Epithelial cell of proximal tubule (primary cell): Measurements from ENCODE around the gene ZNF746. TPM values are rescaled to one million over a fixed set of nuclear protein-coding genes. Genes with fewer than 3 reads are reported as not detected.

Experiments
- DNase-seq: peaks from one replicate; pipeline ENCODE4 v3.0.0-alpha.2; 2011; ENCODE audit warnings: low read depth
- H3K4me3 ChIP-seq: 2 replicates; pipeline ENCODE4 v1.5.1; 2011; ENCODE audit warnings: low read depth, mild to moderate bottlenecking, low read length
- CTCF ChIP-seq: conservative IDR thresholded peaks from 2 replicates; pipeline ENCODE4 v1.5.1; 2012; ENCODE audit warnings: low read depth, mild to moderate bottlenecking, low read length
- total RNA-seq: library from RNA; depleted of rRNA; stranded (reverse); fragments of >200 nt; gene quantifications from 2 replicates; pipeline ENCODE4 v1.2.3, GENCODE V29; 2015

The ZNF746 gene
- total RNA-seq, 1 donor from 2014 or later, result 18.5 TPM

- TF ChIP-seq CTCF, result no peak
- peak overlapping the region; percentile 84 for H3K4me3 ChIP-seq
- no peak for DNase-seq
These were observed 37.8 kb downstream of the ZNF746 start for GRCh38 chr7:149459540-149460452.

- H3K4me3 ChIP-seq, result peak overlapping the region; percentile 69
- DNase-seq, result no peak
- no peak for TF ChIP-seq CTCF
These were observed 38.4 kb downstream of the ZNF746 start for GRCh38 chr7:149459201-149459539.

GRCh38 chr7:149458235-149458634, 39.4 kb downstream of the ZNF746 start:
- DNase-seq, result no peak
- H3K4me3 ChIP-seq, result no peak overlapping the region
- no peak for TF ChIP-seq CTCF

- DNase-seq, result no peak
- no peak overlapping the region for H3K4me3 ChIP-seq
- TF ChIP-seq CTCF, result no peak
These were observed 39.8 kb downstream of the ZNF746 start for GRCh38 chr7:149457766-149458165.

- DNase-seq, result no peak
- no peak overlapping the region for H3K4me3 ChIP-seq
- TF ChIP-seq CTCF, result no peak
These were observed 40.8 kb downstream of the ZNF746 start for GRCh38 chr7:149456506-149457421.

GRCh38 chr7:149455175-149455950, 42.2 kb downstream of the ZNF746 start:
- no peak overlapping the region for H3K4me3 ChIP-seq
- DNase-seq, result no peak
- TF ChIP-seq CTCF, result no peak
